DND-41 (cell line): ENCODE results near the gene CALCOCO1.

Experiments
- EZH2 ChIP-seq: IDR thresholded peaks from 3 replicates; pipeline ENCODE4 v1.6.1; 2012; ENCODE audit warnings: borderline replicate concordance, low read depth, mild to moderate bottlenecking, moderate library complexity, low read length, inconsistent platforms; ENCODE audit not compliant: severe bottlenecking
- TF ChIP-seq, protein P1 (sequence below): IDR thresholded peaks from 2 replicates; pipeline ENCODE4 v1.5.1; 2012; ENCODE audit warnings: borderline replicate concordance, low read length, moderate library complexity, mild to moderate bottlenecking; ENCODE audit not compliant: poor library complexity, severe bottlenecking; ENCODE audit errors: extremely low read depth

DNA sequence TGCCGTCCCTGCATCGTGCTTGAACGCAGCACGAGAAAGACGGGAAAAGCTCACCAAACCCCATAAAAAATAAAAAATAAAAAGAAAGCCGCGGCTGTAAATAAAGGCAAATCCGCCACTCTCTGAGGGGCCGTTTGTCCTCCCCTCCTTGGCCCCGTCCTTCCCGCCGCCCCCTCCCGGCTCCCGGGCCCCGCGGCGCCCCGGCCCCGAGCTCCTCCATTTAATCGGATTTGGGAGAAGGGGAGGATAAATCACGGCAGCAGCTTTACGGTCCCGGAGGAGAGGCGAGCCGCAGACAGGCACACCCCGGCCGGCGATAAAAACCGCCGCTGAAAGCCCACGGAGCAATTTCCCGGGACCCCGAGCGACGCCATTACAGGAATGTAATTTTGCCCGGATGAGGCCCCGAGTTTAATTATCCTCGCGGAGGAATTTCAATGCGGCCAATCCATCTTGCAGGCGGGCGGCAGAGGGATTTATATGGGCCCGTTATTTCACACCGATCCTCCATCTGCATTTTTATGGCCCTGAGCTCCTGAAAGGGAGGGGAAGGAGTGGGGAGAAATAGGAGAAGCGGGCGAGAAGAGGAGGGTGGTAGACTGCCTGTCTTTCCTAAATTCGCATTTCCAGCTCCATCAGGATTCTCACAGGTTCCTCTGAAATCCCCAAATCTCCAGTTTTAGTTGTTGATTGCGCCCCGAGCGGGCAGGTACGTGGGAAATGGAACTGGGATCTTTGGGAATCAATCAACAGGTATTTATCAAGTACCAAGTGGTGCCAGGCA lies 50.0 kb downstream of the CALCOCO1 start:
- TF ChIP-seq, protein P1, sequence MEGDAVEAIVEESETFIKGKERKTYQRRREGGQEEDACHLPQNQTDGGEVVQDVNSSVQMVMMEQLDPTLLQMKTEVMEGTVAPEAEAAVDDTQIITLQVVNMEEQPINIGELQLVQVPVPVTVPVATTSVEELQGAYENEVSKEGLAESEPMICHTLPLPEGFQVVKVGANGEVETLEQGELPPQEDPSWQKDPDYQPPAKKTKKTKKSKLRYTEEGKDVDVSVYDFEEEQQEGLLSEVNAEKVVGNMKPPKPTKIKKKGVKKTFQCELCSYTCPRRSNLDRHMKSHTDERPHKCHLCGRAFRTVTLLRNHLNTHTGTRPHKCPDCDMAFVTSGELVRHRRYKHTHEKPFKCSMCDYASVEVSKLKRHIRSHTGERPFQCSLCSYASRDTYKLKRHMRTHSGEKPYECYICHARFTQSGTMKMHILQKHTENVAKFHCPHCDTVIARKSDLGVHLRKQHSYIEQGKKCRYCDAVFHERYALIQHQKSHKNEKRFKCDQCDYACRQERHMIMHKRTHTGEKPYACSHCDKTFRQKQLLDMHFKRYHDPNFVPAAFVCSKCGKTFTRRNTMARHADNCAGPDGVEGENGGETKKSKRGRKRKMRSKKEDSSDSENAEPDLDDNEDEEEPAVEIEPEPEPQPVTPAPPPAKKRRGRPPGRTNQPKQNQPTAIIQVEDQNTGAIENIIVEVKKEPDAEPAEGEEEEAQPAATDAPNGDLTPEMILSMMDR: no peak
- TF ChIP-seq EZH2: no peak
